ENCODE results near the gene KDM2B. TPM values are rescaled to one million over a fixed set of nuclear protein-coding genes. Genes with fewer than 3 reads are reported as not detected.

The KDM2B gene
- polyA plus RNA-seq, 1 donor (not counting 4 experiments of a cell fraction or from before 2014, with no cell fraction given) = 10.3 TPM

- peak overlapping the region; percentile 74 for H3K9ac ChIP-seq (ENCODE audit: control insufficient read depth, extremely low read depth, insufficient read depth, low read length)
- H3K27me3 ChIP-seq (ENCODE audit: control insufficient read depth, extremely low read depth, insufficient read depth, low read length) = no peaks in the 10 kb centered on the region
- peak overlapping the region; percentile 50 to 63 (median 52) for H3K4me3 ChIP-seq (ENCODE audit: control insufficient read depth in 2 of 3, extremely low read depth in 1 of 3, insufficient read depth in 2 of 3, low read depth in 1 of 3, low read length in 3 of 3)
- no peaks in the 10 kb centered on the region for H3K9me3 ChIP-seq (ENCODE audit: control insufficient read depth, low read depth, low read length)
- peaks cover 8% of the 10 kb centered on the region for H3K4me1 ChIP-seq (ENCODE audit: control insufficient read depth, extremely low read depth, insufficient read depth, low read length)
- no peaks in the 10 kb centered on the region for H4K20me1 ChIP-seq (ENCODE audit: control insufficient read depth, extremely low read depth, insufficient read depth, low read length)
- peaks cover 31% of the 10 kb centered on the region for H3K79me2 ChIP-seq (ENCODE audit: control insufficient read depth, insufficient read depth, low read length)
- H3K27ac ChIP-seq (ENCODE audit: control insufficient read depth, insufficient read depth, low read length) = peak overlapping the region; percentile 34
- DNase-seq (ENCODE audit: low read depth, low spot score) (no peak), FAIRE-seq (no peak)
- no peak overlapping the region for H2AFZ ChIP-seq (ENCODE audit: control insufficient read depth, low read length)
- H3K9me1 ChIP-seq (ENCODE audit: control insufficient read depth, extremely low read depth, insufficient read depth, low read length) = no peaks in the 10 kb centered on the region
- dilution Hi-C loops (cut with MboI; ENCODE audit: extremely low pct_ligation_motif_present, low sequenced_read_pairs) = no loop called here
- H3K4me2 ChIP-seq (ENCODE audit: control insufficient read depth, extremely low read depth, insufficient read depth, low read depth, low read length) = no peak overlapping the region
- no peaks in the 10 kb centered on the region for H3K36me3 ChIP-seq (ENCODE audit: control insufficient read depth in 2 of 2, extremely low read depth in 1 of 2, insufficient read depth in 2 of 2, low read length in 2 of 2)
- TF ChIP-seq CTCF (optimal IDR thresholded peaks at IDR 0.05 in 1 of 3, IDR thresholded peaks at IDR 0.05 in 1 of 3, conservative IDR thresholded peaks at IDR 0.05 in 1 of 3; ENCODE audit: extremely low read depth in 1 of 3, insufficient read depth in 2 of 3, low read length in 3 of 3) (no peak), EZH2 (IDR thresholded peaks at IDR 0.05; ENCODE audit: low read length) (no peak)
These were observed 113.8 kb downstream of the KDM2B start for GRCh38 chr12:121466794-121467637.

- FAIRE-seq = no peak
- H3K4me3 ChIP-seq (ENCODE audit: control insufficient read depth in 2 of 3, extremely low read depth in 1 of 3, insufficient read depth in 2 of 3, low read depth in 1 of 3, low read length in 3 of 3) = peak overlapping the region; percentile 50 to 74 (median 65)
- H3K4me2 ChIP-seq (ENCODE audit: control insufficient read depth, extremely low read depth, insufficient read depth, low read depth, low read length) = peak overlapping the region; percentile 73
- dilution Hi-C loops (cut with MboI; ENCODE audit: extremely low pct_ligation_motif_present, low sequenced_read_pairs) = no loop called here
- H3K4me1 ChIP-seq (ENCODE audit: control insufficient read depth, extremely low read depth, insufficient read depth, low read length) = peaks cover 8% of the 10 kb centered on the region
- peaks cover 2% of the 10 kb centered on the region for H4K20me1 ChIP-seq (ENCODE audit: control insufficient read depth, extremely low read depth, insufficient read depth, low read length)
- peaks cover 37% of the 10 kb centered on the region for H3K79me2 ChIP-seq (ENCODE audit: control insufficient read depth, insufficient read depth, low read length)
- peak overlapping the region; percentile 74 for H3K9ac ChIP-seq (ENCODE audit: control insufficient read depth, extremely low read depth, insufficient read depth, low read length)
- TF ChIP-seq CTCF (optimal IDR thresholded peaks at IDR 0.05 in 1 of 3, IDR thresholded peaks at IDR 0.05 in 1 of 3, conservative IDR thresholded peaks at IDR 0.05 in 1 of 3; ENCODE audit: extremely low read depth in 1 of 3, insufficient read depth in 2 of 3, low read length in 3 of 3) (no peak), EZH2 (IDR thresholded peaks at IDR 0.05; ENCODE audit: low read length) (no peak)
- H3K9me1 ChIP-seq (ENCODE audit: control insufficient read depth, extremely low read depth, insufficient read depth, low read length) = no peaks in the 10 kb centered on the region
- H3K27ac ChIP-seq (ENCODE audit: control insufficient read depth, insufficient read depth, low read length) = peak overlapping the region; percentile 58
- H3K9me3 ChIP-seq (ENCODE audit: control insufficient read depth, low read depth, low read length) = no peaks in the 10 kb centered on the region
- DNase-seq (ENCODE audit: low read depth, low spot score) = no peak
- peak overlapping the region; percentile 21 for H2AFZ ChIP-seq (ENCODE audit: control insufficient read depth, low read length)
- no peaks in the 10 kb centered on the region for H3K27me3 ChIP-seq (ENCODE audit: control insufficient read depth, extremely low read depth, insufficient read depth, low read length)
- no peaks in the 10 kb centered on the region for H3K36me3 ChIP-seq (ENCODE audit: control insufficient read depth in 2 of 2, extremely low read depth in 1 of 2, insufficient read depth in 2 of 2, low read length in 2 of 2)
These were observed 114.7 kb downstream of the KDM2B start for GRCh38 chr12:121465921-121466793.

All from keratinocyte (primary cell).